ENCODE measurements around the gene CCDC183. TPM values are rescaled to one million over a fixed set of nuclear protein-coding genes. Genes with fewer than 3 reads are reported as not detected.
"Not testable (repeated sequence)": the region's sequence is repeated elsewhere in the genome, so short reads cannot be mapped to it uniquely, and the experiment has no call there.

CCDC183 gene
- total and polyA plus RNA-seq, 3 experiments from 2014 or later, result 0.26 to 0.73 TPM; not detected in 1

GRCh38 chr9:136831720-136832104 lies 35.6 kb downstream of the CCDC183 start:
- H3K27ac Mint-ChIP-seq, result no peak overlapping the region

GRCh38 chr9:136832581-136832980 lies 36.4 kb downstream of the CCDC183 start:
- peak in 1 of 5 donors; percentile 36 for DNase-seq

More at GRCh38 chr9:136831720-136832104, 35.6 kb downstream of the CCDC183 start:
- H3K36me3 Mint-ChIP-seq, result peaks cover 0 to 47% (median 3%) of the 10 kb centered on the region in 3 donors
- no peaks in the 10 kb centered on the region for H3K27me3 Mint-ChIP-seq
- no peaks in the 10 kb centered on the region for H3K9me3 Mint-ChIP-seq
- H3K4me1 ChIP-seq (ENCODE audit: insufficient read depth, low read length), result no peaks in the 10 kb centered on the region
- H3K27ac ChIP-seq (ENCODE audit: low read depth, low read length), result no peak overlapping the region
- H3K4me1 Mint-ChIP-seq, result peaks cover 0 to 2% (median 0%) of the 10 kb centered on the region in 3 donors
- POLR2A ChIA-PET, result no interaction called here
- no peak overlapping the region for H3K4me3 ChIP-seq (ENCODE audit: low read length)
- CTCF ChIA-PET, result interaction anchor here (3.4 kb wide), 1 partner anchor 11 kb away, joined by 12 read pairs; the partner anchor contains the start of gene AJM1
- H3K4me3 Mint-ChIP-seq, result no peak overlapping the region
- H3K9me3 ChIP-seq (ENCODE audit: low read length), result no peaks in the 10 kb centered on the region
- peak in 1 of 5 donors; percentile 39 for DNase-seq
- H3K27me3 ChIP-seq (ENCODE audit: insufficient read depth, low read length, poor library complexity, severe bottlenecking), result no peaks in the 10 kb centered on the region
- H3K36me3 ChIP-seq (ENCODE audit: insufficient read depth, low read length), result no peaks in the 10 kb centered on the region

GRCh38 chr9:136833381-136834048 lies 37.4 kb downstream of the CCDC183 start:
- H3K27me3 Mint-ChIP-seq; H3K36me3 ChIP-seq (ENCODE audit: insufficient read depth, low read length); H3K9me3 ChIP-seq (ENCODE audit: low read length); H3K4me1 ChIP-seq (ENCODE audit: insufficient read depth, low read length); H3K9me3 Mint-ChIP-seq; H3K4me3 ChIP-seq (ENCODE audit: low read length); POLR2A ChIA-PET; H3K27ac ChIP-seq (ENCODE audit: low read depth, low read length); H3K4me3 Mint-ChIP-seq; H3K4me1 Mint-ChIP-seq; H3K27me3 ChIP-seq (ENCODE audit: insufficient read depth, low read length, poor library complexity, severe bottlenecking): not testable (repeated sequence)
- CTCF ChIA-PET, result interaction anchor here (3.4 kb wide), 1 partner anchor 9 kb away, joined by 12 read pairs; the partner anchor contains the start of gene AJM1
- DNase-seq, result peak in 1 of 5 donors; percentile 28
- Mint-ChIP-seq H3K27ac (peak overlapping the region in 2 of 8 donors; percentile 36 to 78), H3K36me3 (peaks cover 0 to 47% (median 3%) of the 10 kb centered on the region in 3 donors)

More at GRCh38 chr9:136832581-136832980, 36.4 kb downstream of the CCDC183 start:
- Histone ChIP-seq H3K27ac (ENCODE audit: low read depth, low read length) (no peak overlapping the region), H3K4me3 (ENCODE audit: low read length) (no peak overlapping the region), H3K4me1 (ENCODE audit: insufficient read depth, low read length) (no peaks in the 10 kb centered on the region), H3K27me3 (ENCODE audit: insufficient read depth, low read length, poor library complexity, severe bottlenecking) (no peaks in the 10 kb centered on the region), H3K36me3 (ENCODE audit: insufficient read depth, low read length) (no peaks in the 10 kb centered on the region), H3K9me3 (ENCODE audit: low read length) (no peaks in the 10 kb centered on the region)
- Mint-ChIP-seq H3K27me3 (no peaks in the 10 kb centered on the region), H3K9me3 (no peaks in the 10 kb centered on the region), H3K4me1 (peaks cover 0 to 2% (median 0%) of the 10 kb centered on the region in 3 donors), H3K4me3 (no peak overlapping the region), H3K36me3 (peaks cover 0 to 45% (median 3%) of the 10 kb centered on the region in 3 donors), H3K27ac (no peak overlapping the region)
- CTCF ChIA-PET, result interaction anchor here (3.4 kb wide), 1 partner anchor 10 kb away, joined by 12 read pairs; the partner anchor contains the start of gene AJM1
- POLR2A ChIA-PET, result no interaction called here

GRCh38 chr9:136835162-136835931 lies 39.2 kb downstream of the CCDC183 start:
- ChIA-PET POLR2A (no interaction called here), CTCF (interaction anchor here (1.2 kb wide), 1 partner anchor 25 kb away, joined by 4 read pairs; no protein-coding TSS in a partner anchor)
- H3K27ac ChIP-seq (ENCODE audit: low read depth, low read length), result no peak overlapping the region
- Mint-ChIP-seq H3K27me3 (no peaks in the 10 kb centered on the region), H3K27ac (no peak overlapping the region), H3K4me1 (peaks cover 0 to 5% (median 4%) of the 10 kb centered on the region in 3 donors), H3K9me3 (no peaks in the 10 kb centered on the region), H3K36me3 (peaks cover 0 to 43% (median 3%) of the 10 kb centered on the region in 3 donors), H3K4me3 (no peak overlapping the region)
- no peaks in the 10 kb centered on the region for H3K4me1 ChIP-seq (ENCODE audit: insufficient read depth, low read length)
- H3K36me3 ChIP-seq (ENCODE audit: insufficient read depth, low read length), result no peaks in the 10 kb centered on the region
- no peaks in the 10 kb centered on the region for H3K9me3 ChIP-seq (ENCODE audit: low read length)
- no peak for DNase-seq
- no peaks in the 10 kb centered on the region for H3K27me3 ChIP-seq (ENCODE audit: insufficient read depth, low read length, poor library complexity, severe bottlenecking)
- no peak overlapping the region for H3K4me3 ChIP-seq (ENCODE audit: low read length)

GRCh38 chr9:136835932-136836904 lies 40.1 kb downstream of the CCDC183 start:
- Mint-ChIP-seq H3K27ac (no peak overlapping the region), H3K9me3 (no peaks in the 10 kb centered on the region), H3K4me1 (peaks cover 0 to 5% (median 4%) of the 10 kb centered on the region in 3 donors), H3K27me3 (no peaks in the 10 kb centered on the region), H3K4me3 (no peak overlapping the region), H3K36me3 (peaks cover 0 to 35% (median 3%) of the 10 kb centered on the region in 3 donors)
- Histone ChIP-seq H3K9me3 (ENCODE audit: low read length) (no peaks in the 10 kb centered on the region), H3K4me3 (ENCODE audit: low read length) (no peak overlapping the region), H3K27ac (ENCODE audit: low read depth, low read length) (no peak overlapping the region), H3K27me3 (ENCODE audit: insufficient read depth, low read length, poor library complexity, severe bottlenecking) (no peaks in the 10 kb centered on the region), H3K36me3 (ENCODE audit: insufficient read depth, low read length) (no peaks in the 10 kb centered on the region), H3K4me1 (ENCODE audit: insufficient read depth, low read length) (no peaks in the 10 kb centered on the region)
- CTCF ChIA-PET, result interaction anchor here (0.8 to 1.2 kb wide), 2 partner anchors 16 to 26 kb away, joined by 4 to 5 read pairs; no protein-coding TSS in a partner anchor
- POLR2A ChIA-PET, result no interaction called here
- no peak for DNase-seq

- no peak for DNase-seq
These were observed 41.2 kb downstream of the CCDC183 start for GRCh38 chr9:136837146-136837855.

GRCh38 chr9:136837856-136838277 lies 41.7 kb downstream of the CCDC183 start:
- H3K4me3 Mint-ChIP-seq; H3K36me3 ChIP-seq (ENCODE audit: insufficient read depth, low read length); H3K4me1 ChIP-seq (ENCODE audit: insufficient read depth, low read length); CTCF ChIA-PET; H3K27ac Mint-ChIP-seq; H3K4me3 ChIP-seq (ENCODE audit: low read length); H3K9me3 Mint-ChIP-seq; POLR2A ChIA-PET; H3K27ac ChIP-seq (ENCODE audit: low read depth, low read length); H3K9me3 ChIP-seq (ENCODE audit: low read length); H3K27me3 Mint-ChIP-seq; H3K27me3 ChIP-seq (ENCODE audit: insufficient read depth, low read length, poor library complexity, severe bottlenecking); DNase-seq: not testable (repeated sequence)
- Mint-ChIP-seq H3K36me3 (peaks cover 0 to 24% (median 3%) of the 10 kb centered on the region in 3 donors), H3K4me1 (peaks cover 4 to 10% (median 10%) of the 10 kb centered on the region in 3 donors)

More at GRCh38 chr9:136837146-136837855, 41.2 kb downstream of the CCDC183 start:
- ChIA-PET CTCF (no interaction called here), POLR2A (no interaction called here)
- no peak overlapping the region for H3K27ac Mint-ChIP-seq
- Histone ChIP-seq H3K27me3 (ENCODE audit: insufficient read depth, low read length, poor library complexity, severe bottlenecking) (no peaks in the 10 kb centered on the region), H3K9me3 (ENCODE audit: low read length) (no peaks in the 10 kb centered on the region), H3K4me3 (ENCODE audit: low read length) (no peak overlapping the region), H3K27ac (ENCODE audit: low read depth, low read length) (no peak overlapping the region), H3K4me1 (ENCODE audit: insufficient read depth, low read length) (peaks cover 8% of the 10 kb centered on the region), H3K36me3 (ENCODE audit: insufficient read depth, low read length) (no peaks in the 10 kb centered on the region)
- H3K4me1 Mint-ChIP-seq, result peaks cover 4 to 8% (median 7%) of the 10 kb centered on the region in 3 donors
- no peak overlapping the region for H3K4me3 Mint-ChIP-seq
- peaks cover 0 to 27% (median 3%) of the 10 kb centered on the region in 3 donors for H3K36me3 Mint-ChIP-seq
- no peaks in the 10 kb centered on the region for H3K27me3 Mint-ChIP-seq
- H3K9me3 Mint-ChIP-seq, result no peaks in the 10 kb centered on the region
